GM10847 (cell line): ENCODE measurements around the gene FREY1.

ENCODE experiments used
- POLR2A ChIP-seq: IDR thresholded peaks from 2 replicates; pipeline ENCODE4 v1.6.1; 2011; ENCODE audit not compliant: insufficient read length; ENCODE audit errors: extremely low read depth

Gene FREY1

DNA sequence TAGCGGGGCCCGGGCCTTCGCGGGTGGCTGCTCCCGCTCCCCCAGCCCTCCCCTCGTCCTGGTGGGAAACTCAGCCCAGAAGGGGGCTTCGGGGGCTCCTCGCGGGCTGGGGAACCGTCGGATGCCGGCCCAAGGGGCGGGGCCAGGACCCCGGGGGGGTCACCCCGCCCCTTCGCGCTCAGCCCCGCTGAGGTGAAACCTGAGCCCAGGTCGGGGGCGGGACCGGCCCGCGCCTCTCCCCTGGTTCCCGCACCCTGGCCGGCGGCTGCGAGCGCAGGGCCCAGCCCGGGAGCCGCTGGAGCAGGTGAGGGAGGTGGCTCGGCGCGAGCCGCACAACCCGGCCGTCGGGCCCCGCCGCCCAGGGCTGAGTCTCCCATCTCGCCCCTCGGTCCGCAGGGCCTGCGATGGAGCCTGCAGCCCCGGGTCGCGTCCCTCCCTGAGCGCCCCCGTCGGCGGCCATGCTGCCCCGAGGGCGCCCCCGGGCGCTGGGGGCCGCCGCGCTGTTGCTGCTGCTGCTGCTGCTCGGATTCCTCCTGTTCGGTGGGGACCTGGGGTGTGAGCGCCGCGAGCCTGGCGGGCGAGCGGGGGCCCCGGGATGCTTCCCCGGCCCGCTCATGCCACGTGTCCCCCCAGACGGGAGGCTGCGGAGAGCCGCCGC is 15.5 kb upstream of the FREY1 start, which contains the start of gene LARGE2:
Gene LARGE2, plus strand, starts transcription at position 232 of the 658 bp plus-strand sequence. Its CDS starts 227 bp downstream, at position 459.
- no peak for TF ChIP-seq POLR2A

DNA sequence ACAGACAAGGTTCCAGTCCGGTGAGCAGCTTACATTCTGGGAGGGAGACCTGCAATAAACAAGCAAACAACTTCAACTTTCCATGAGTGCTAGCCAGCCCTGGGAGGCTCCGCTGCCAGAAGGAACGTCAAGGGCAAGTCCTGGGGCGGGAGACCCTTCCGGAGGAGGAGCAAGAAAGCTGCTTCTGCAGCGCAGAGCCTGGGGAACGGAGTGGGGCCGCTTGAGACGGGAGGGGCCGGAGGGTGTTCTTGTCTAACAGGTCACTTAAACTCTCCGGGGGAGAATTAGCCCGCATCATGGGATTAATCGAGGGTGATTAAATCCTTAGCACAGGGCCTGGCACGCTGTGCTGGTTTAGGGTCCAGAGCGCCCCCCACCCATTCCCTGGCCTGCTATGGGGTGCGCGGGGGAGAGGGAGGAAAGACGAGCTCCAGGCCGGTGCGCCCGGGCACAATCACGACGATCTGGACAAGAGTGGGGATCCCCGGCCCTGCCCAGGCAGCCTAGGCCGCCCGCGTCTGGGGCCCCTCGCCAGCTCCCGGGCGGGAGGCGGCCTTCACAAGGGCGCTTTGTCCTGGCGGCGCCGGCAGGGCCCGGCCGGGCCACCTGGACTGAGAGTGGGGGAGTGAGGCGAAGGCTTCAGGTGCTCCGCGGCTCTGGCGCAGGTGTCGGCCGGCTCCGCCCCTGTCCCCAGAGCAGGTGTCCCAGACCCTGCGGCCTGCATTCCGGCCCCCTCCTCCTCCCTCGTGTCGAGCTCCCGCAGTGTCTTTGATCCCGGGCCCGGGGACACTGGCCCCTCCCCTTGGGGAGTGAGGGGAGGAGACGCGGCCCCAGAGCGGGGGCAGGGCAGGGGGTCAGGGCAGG is 14.7 kb upstream of the FREY1 start:
- TF ChIP-seq POLR2A = no peak

DNA sequence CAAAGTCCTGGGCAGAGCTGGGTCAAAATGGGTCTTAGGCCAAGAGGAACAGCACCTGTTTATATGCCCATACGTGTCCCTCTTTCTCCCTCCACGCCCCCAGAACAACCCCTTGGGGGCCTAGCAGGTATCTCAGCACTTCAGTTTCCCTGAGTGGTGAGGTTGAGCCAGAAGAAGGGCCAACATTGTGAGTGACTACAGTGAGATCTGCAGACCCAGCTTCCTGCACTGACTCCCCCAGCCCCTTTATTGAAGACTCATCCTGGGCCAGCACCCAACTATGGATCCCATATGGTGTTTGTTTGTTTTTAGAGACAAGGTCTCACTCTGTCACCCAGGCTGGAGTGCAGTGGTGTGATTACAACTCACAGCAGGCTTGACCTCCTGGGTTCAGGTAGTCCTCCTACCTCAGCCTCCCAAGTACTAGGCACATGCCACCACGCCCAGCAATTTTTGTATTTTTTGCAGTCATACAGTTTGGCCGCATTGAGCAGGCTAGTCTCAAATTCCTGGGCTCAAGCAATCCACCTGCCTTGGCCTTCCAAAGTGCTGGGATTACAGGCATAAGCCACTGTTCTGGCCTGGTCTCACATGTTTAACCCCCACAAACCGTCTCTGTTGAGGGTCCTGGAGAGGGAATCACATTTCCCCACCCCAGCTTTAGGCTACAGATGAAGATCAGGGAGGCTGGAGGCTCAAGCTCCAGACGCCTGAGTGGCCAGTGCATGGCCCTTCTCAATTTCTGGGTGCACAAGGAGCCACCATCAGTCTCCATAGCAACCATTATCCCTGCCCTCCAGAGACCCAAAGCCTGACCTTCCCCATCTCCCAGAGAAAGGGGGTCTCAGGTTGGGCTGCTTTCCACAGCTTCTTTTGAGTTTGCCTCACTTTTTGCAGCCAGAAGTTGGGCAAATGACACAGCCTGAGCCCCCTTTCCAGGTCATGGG is 13.7 kb upstream of the FREY1 start:
- TF ChIP-seq POLR2A = no peak

DNA sequence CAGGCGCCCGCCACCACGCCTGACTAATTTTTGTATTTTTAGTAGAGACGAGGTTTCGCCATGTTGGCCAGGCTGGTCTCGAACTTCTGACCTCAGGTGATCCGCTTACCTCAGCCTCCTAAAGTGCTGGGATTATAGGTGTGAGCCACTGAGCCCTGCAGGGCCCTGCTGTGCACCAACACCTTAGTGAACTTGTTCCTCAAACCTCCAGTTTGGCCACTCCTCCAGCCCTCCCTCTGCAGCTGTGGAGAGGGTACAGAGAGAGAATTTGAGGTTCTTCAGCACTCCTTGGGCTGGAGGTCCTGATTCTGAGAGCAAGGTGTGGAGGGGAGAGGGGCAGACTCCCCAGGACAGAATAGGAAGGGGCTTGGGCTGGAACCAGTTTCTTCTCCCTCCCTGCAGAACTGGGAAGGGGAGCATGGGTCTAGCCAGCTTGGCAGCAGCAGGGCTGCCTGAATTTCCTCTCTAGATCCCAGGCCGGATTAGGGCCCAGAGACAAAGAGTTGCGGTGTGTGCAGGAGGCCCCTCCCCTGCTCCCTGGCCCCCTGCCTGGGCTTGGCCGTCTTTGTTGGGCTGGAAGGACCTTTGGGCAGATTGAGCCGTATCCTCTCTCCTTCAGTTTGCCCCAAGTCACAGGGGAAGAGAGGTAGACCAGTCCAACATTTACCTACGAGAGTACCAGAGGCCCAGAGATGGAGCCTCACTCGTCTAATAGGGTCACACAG is 12.9 kb upstream of the FREY1 start:
- no peak for TF ChIP-seq POLR2A

DNA sequence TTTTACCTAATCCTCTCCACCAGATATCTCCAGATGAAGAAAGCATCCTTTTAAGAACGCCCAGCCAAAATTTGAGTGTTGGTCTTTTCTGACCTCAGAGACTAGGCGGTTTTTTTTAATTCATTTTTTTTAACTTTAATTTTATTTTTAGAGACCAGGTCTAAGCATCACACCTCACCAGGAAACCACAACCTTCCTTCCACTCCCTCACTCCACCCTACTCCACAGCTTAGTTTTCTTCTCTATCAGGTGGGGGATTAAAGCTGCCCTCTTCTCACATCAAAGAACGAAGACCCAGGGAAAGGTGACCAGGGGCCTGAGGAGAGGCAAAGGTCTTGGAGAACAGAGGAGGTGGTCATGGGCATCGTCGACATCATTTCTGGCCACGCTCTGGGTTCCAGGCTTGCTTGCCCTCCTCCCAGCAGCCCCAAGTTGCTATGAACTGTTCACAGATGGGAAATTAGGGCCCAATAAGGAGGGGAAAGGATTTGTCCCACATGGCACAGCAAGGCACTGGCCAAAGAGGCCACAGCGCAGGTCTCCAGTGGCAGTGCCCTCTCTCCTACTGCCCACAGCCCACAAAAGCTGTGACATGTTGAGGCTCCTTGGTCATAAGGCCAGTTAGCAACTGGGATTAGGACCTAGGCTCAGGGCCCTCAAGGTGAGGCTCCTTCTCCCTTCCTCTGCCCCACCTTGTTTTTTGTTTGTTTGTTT is 12.0 kb upstream of the FREY1 start:
- TF ChIP-seq POLR2A = no peak

DNA sequence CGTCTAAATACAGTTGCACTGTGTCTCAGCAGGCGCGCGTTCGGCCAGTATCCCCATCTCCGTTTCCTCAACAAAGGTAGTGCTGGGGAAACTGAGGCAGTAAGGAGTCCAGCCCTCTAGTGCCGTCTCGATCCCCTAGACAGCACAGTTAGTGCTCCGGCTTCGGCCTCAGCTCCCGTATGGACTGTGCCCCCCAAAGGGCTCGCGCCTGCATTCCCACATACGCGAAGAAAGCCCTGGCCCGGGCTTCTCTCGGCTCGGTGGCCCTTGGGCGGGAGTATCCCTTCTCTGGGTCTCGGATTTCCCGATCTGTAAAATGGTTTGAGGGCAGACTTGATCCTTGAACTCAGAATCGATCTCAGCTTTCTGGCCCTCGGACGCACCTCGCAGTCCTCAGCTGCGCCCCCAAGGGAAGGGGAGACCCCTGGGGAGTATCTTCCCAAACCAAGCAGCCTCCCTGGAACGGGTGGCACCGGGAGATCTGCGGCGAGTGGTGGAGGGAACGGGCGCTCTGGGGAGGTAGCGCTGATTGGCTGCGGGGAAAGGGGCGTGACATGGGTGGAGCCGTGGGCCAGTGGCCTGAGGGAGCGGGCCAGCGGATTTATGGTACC is 11.4 kb upstream of the FREY1 start:
- TF ChIP-seq POLR2A = peak; percentile 31

DNA sequence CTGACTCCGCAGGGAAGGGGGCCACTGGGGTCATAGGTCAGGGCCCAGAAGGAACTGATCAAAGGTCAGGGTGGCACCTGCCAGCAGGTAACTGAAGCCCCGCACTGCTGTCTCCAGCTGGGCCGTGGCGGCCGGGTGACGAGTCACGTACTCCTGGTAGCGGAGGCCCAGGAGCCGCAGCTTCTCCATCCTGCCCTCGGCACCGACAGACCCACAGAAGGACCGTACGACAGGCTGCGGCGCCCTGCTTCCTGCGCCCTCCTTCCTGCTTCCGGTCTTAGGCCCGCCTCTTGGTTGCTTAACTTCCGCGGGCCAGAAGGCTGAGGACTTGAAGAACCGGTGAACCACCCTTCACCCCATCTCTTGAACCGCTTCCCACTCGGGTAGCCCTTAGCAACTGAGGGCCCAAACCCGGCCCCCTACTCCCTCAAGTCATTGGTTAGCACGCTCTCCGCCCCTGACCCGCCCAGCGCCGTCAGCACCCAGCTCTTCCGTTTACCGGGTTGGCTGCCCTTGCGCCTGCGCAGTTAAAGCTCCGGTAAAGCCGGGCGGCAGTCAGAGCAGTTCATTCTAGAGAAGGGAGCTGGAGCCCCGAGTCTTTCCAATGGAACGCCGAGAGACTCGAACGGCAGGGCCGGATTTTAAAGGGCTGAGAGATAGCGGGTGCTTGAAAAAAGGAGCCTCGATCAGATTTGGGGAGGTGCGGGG is 10.7 kb upstream of the FREY1 start, which contains the start of gene PEX16:
Gene PEX16, minus strand, starts transcription at position 255 of the 708 bp plus-strand sequence. Its CDS starts 66 bp downstream, at position 189.
- peak; percentile 84 for TF ChIP-seq POLR2A

DNA sequence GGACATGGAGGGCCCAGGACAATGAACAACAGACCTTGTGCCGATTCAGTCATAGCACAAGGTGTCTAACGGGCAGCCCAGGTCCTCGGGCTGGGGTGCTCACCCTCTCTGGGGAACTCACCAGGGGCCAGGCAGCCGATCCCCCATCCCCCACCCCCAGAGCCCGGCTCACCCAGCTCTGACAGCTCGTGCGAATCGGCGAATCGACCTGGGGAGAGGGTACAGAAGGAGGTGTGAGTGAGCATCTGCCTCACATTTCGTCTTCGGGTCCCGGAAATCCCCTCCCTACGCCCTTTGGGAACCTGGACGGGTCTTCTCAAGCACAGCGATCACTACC is 10.2 kb upstream of the FREY1 start:
- TF ChIP-seq POLR2A = no peak

DNA sequence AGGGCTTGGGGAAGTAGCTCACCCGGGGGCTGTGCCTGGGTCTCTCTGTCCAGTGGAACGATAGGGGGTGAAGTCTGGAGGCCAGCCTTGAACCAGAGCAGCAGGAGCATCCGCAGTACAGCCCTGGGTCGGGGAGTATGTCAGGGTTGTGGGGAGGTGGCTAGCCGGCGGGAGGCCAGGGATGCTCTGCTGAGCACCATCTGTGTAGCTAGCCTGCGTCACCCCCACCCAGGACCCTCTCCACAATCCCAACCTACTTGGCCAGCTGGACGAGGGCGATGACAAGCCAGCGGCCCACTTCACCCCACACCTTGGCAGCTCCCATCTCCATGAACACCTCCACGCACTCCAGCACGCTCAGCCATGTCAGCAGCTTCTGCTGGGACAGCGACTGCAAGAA is 8.4 kb upstream of the FREY1 start:
- TF ChIP-seq POLR2A = no peak

DNA sequence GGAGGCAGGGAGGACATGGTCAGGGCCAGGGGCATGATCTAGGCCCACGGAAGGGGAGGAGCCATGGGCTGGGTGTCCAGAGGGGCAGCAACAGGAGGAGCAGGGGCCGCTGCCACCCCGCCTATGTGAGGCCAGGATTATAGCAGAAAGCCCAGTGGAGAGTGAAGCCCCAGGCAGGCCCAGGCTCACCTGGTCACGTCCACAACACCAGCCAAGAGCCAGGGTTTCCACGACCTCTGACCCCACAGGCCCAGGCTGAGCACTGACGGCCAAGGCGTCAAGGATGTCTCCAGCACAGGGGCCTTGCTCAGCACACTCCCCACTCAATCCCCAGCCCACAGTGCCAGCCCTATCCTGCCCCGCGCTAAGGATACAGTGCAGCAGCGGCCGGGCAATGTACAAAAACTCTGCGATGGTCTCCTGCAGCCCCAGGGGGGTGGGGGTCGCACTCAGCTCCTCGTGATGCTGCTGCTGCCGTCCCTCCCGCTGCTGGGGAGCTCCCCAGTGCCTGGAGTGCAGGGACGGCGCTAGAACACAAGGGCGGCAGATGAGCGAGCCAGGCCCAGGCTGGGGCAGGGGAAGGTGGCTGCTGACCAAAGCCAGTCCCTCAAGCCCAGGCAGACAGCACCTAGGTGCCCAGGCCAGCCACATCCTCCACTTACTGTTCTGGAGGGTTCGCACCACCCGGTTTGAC is 7.0 kb upstream of the FREY1 start:
- TF ChIP-seq POLR2A = no peak

DNA sequence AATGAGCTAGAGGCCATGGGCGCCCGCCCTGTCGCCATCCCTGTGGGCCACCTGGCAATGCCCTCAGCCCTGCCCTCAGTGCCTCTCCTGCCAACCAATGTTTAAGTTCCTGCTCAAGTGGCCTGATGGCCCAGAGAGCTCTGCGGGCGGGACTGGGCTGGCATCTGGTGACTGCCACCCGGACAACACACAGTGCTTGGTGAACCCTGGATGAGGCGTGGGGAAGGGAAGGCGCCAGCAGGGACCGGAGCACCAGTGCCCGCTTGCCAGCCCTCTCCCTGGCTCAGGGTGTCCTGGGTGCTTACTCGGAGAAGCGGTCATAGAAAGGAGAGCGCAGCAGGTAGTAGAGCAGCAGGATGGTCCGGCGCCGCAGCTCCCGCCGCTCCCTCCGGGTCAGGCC is 6.4 kb upstream of the FREY1 start:
- no peak for TF ChIP-seq POLR2A

DNA sequence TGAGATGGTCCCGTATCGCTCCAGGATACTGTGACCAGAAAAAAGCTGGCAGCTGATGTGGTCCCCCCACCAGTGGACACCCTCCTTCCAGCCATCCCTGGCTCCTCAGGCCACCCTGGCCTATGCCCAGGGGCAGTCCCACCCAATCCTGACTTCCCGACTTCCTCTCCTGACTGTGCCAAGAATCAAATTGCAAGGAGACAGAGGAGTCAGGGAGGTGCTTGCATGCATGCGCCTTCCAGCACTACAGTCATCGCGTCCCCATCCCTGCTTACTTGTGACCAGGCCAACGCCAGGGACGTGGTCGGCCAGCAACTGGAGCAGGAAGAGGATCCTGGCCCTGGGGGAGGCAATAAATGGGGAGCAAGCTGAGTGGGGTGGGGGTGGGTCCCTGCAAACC is 3.6 kb upstream of the FREY1 start:
- TF ChIP-seq POLR2A = no peak
